Smooth muscle cell (in vitro differentiated cells): Measurements from ENCODE around the gene USP49. TPM values are rescaled to one million over a fixed set of nuclear protein-coding genes. Genes with fewer than 3 reads are reported as not detected.

ENCODE experiments used
- DNase-seq: peaks from one replicate; lab custom pipeline; 2025; ENCODE audit not compliant: unreplicated experiment; lab: John Stamatoyannopoulos, UW
- H2AFZ ChIP-seq: fragments of 200-600 bp; sonication (generic); 2 replicates; pipeline ENCODE4 v1.6.0; 2016; ENCODE audit warnings: antibody characterized with exemption, low read depth, mild to moderate bottlenecking
- H3F3A ChIP-seq: fragments of 200-600 bp; sonication (generic); 2 replicates; pipeline ENCODE4 v1.6.0; 2017; ENCODE audit warnings: antibody characterized with exemption, low read depth
- H3K27ac ChIP-seq: fragments of 200-600 bp; sonication (generic); 2 replicates; pipeline ENCODE4 v1.5.1; 2016; ENCODE audit warnings: low read depth, mild to moderate bottlenecking
- H3K27me3 ChIP-seq: fragments of 200-600 bp; sonication (generic); 2 replicates; pipeline ENCODE4 v1.6.1; 2016; ENCODE audit warnings: low read depth, mild to moderate bottlenecking
- H3K36me3 ChIP-seq: fragments of 200-600 bp; sonication (generic); 2 replicates; pipeline ENCODE4 v1.5.1; 2016; ENCODE audit warnings: low read depth
- H3K4me1 ChIP-seq: fragments of 200-600 bp; sonication (generic); 2 replicates; pipeline ENCODE4 v1.5.1; 2016; ENCODE audit warnings: low read depth
- H3K4me2 ChIP-seq: fragments of 200-600 bp; sonication (generic); 2 replicates; pipeline ENCODE4 v1.6.0; 2016; ENCODE audit warnings: mild to moderate bottlenecking
- H3K4me3 ChIP-seq: fragments of 200-600 bp; sonication (generic); 2 replicates; pipeline ENCODE4 v1.5.1; 2016; ENCODE audit warnings: mild to moderate bottlenecking
- H3K79me2 ChIP-seq: fragments of 200-600 bp; sonication (generic); 2 replicates; pipeline ENCODE4 v1.6.0; 2016; ENCODE audit warnings: low read depth, mild to moderate bottlenecking
- H3K9ac ChIP-seq: fragments of 200-600 bp; sonication (generic); 2 replicates; pipeline ENCODE4 v1.6.0; 2016; ENCODE audit warnings: low read depth
- H3K9me3 ChIP-seq: fragments of 200-600 bp; sonication (generic); replicated peaks from 2 replicates; pipeline ENCODE4 v1.5.1; 2016; ENCODE audit warnings: low read depth
- H4K20me1 ChIP-seq: fragments of 200-600 bp; sonication (generic); 2 replicates; pipeline ENCODE4 v1.6.0; 2016; ENCODE audit warnings: low read depth
- CTCF ChIP-seq: fragments of 200-600 bp; sonication (generic); IDR thresholded peaks from 2 replicates; pipeline ENCODE4 v1.5.1; 2017; ENCODE audit warnings: borderline replicate concordance, mild to moderate bottlenecking, antibody characterized with exemption; ENCODE audit not compliant: insufficient read depth, poor library complexity, severe bottlenecking
- WGBS: methylation state at CpG from one replicate; pipeline ENCODE4 v1.1.7; 2016; ENCODE audit warnings: low lambda C conversion rate; 5-methylcytosine and 5-hydroxymethylcytosine counted together
- polyA plus RNA-seq: library from polyadenylated mRNA; unstranded; fragments of >200 nt; fragmentation: Nextera tagmentation; extraction: Ambion mirVana; gene quantifications from 2 replicates; pipeline ENCODE4 v1.2.1, GENCODE V29; 2016
- total RNA-seq: library from RNA; depleted of rRNA; stranded (reverse); fragments of >200 nt; gene quantifications from 2 replicates; pipeline ENCODE4 v1.2.3, GENCODE V29; 2014

The USP49 gene
- total and polyA plus RNA-seq, 2 experiments from 2014 or later = 1.9 to 5.2 TPM

- H3F3A ChIP-seq = no peaks in the 10 kb centered on the region
- no peak within 1 kb of the TSS for H3K4me2 ChIP-seq
- whole genome bisulfite sequencing = 84% methylated on average over 15 of the region's 15 CpGs
- no peaks in the 10 kb centered on the region for H3K27me3 ChIP-seq
- DNase-seq = no peak
- H3K27ac ChIP-seq = no peak within 1 kb of the TSS
- TF ChIP-seq CTCF = no peak
- H3K36me3 ChIP-seq = no peaks in the 10 kb centered on the region
- H4K20me1 ChIP-seq = no peaks in the 10 kb centered on the region
- H3K9me3 ChIP-seq = no peaks in the 10 kb centered on the region
- no peaks in the 10 kb centered on the region for H3K4me1 ChIP-seq
- no peaks in the 10 kb centered on the region for H3K79me2 ChIP-seq
- H3K4me3 ChIP-seq = no peak within 1 kb of the TSS
- no peak within 1 kb of the TSS for H3K9ac ChIP-seq
- no peak within 1 kb of the TSS for H2AFZ ChIP-seq
Observed at GRCh38 chr6:41747256-41748101, 147.7 kb downstream of the USP49 start, which contains the start of gene PGC. Gene PGC, minus strand, starts transcription at chr6:41747397. Its CDS starts 63 bp downstream, at chr6:41747334.

GRCh38 chr6:41746107-41746506 lies 149.1 kb downstream of the USP49 start:
- Histone ChIP-seq H4K20me1 (no peaks in the 10 kb centered on the region), H3K4me1 (no peaks in the 10 kb centered on the region), H2AFZ (no peak overlapping the region), H3F3A (no peaks in the 10 kb centered on the region), H3K79me2 (no peaks in the 10 kb centered on the region), H3K27me3 (no peaks in the 10 kb centered on the region), H3K4me3 (no peak overlapping the region), H3K36me3 (no peaks in the 10 kb centered on the region), H3K27ac (no peak overlapping the region), H3K9ac (no peak overlapping the region), H3K4me2 (no peak overlapping the region), H3K9me3 (no peaks in the 10 kb centered on the region)
- no peak for TF ChIP-seq CTCF
- WGBS = 95% methylated on average over 10 of the region's 10 CpGs
- no peak for DNase-seq

- DNase-seq = no peak
- H4K20me1 ChIP-seq = no peaks in the 10 kb centered on the region
- H3K27me3 ChIP-seq = no peaks in the 10 kb centered on the region
- no peak overlapping the region for H2AFZ ChIP-seq
- no peaks in the 10 kb centered on the region for H3K9me3 ChIP-seq
- WGBS = 91% methylated on average over 7 of the region's 7 CpGs
- H3K9ac ChIP-seq = no peak overlapping the region
- no peak for TF ChIP-seq CTCF
- H3K4me2 ChIP-seq = no peak overlapping the region
- no peak overlapping the region for H3K27ac ChIP-seq
- H3K79me2 ChIP-seq = no peaks in the 10 kb centered on the region
- H3K36me3 ChIP-seq = no peaks in the 10 kb centered on the region
- no peak overlapping the region for H3K4me3 ChIP-seq
- H3F3A ChIP-seq = no peaks in the 10 kb centered on the region
- no peaks in the 10 kb centered on the region for H3K4me1 ChIP-seq
Observed at GRCh38 chr6:41744236-41744787, 150.9 kb downstream of the USP49 start.
